ENCODE data around the gene OR10H2. TPM values are rescaled to one million over a fixed set of nuclear protein-coding genes. Genes with fewer than 3 reads are reported as not detected.

OR10H2 gene
- total and polyA plus RNA-seq, 2 donors (not counting 3 experiments of a cell fraction or from before 2014, with no cell fraction given): not detected

DNA sequence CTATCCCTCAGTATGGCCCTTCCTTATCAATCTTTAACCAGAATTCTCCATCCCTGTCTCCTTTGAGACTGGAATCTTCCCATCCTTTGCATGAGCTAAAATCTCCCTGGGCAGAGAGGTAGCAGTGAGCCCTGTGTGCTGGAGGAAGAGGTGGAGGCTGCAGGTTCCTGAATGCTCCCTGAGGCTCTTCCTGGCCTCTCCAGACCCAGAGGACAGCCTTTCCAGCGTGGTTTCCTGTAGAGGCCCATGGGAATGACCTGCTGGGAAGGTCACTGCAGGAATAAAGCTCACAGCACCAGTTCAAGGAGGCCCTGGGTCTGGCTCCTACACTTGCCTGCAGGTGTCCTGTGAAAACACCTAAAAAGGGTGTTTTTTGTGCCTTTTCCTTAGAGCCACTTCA lies 4.6 kb downstream of the OR10H2 start:
- H3K27ac ChIP-seq (ENCODE audit: insufficient read depth, low read depth, low read length): no peak overlapping the region
- H2AFZ ChIP-seq (ENCODE audit: low read depth, low read length): no peak overlapping the region
- DNase-seq (ENCODE audit: low read depth, low spot score) (no peak), FAIRE-seq (no peak)
- H3K4me3 ChIP-seq (replicated peaks in 1 of 3; ENCODE audit: insufficient read depth in 1 of 3, low read depth in 1 of 3, low read length in 3 of 3): no peak overlapping the region
- H3K4me2 ChIP-seq (ENCODE audit: insufficient read depth, low read length): no peak overlapping the region
- no TSS peak for BruUV-seq (replicated peaks)
- H3K4me1 ChIP-seq (ENCODE audit: control insufficient read depth, extremely low read depth, insufficient read depth, low read length): no peaks in the 10 kb centered on the region
- H3K36me3 ChIP-seq (ENCODE audit: control insufficient read depth in 2 of 2, extremely low read depth in 1 of 2, insufficient read depth in 2 of 2, low read length in 2 of 2): no peaks in the 10 kb centered on the region
- ChIA-PET POLR2A (no interaction called here), CTCF (no interaction called here)
- no peaks in the 10 kb centered on the region for H4K20me1 ChIP-seq (replicated peaks; ENCODE audit: control insufficient read depth, extremely low read depth, insufficient read depth, low read length)
- TF ChIP-seq GATA2 (IDR thresholded peaks at IDR 0.05; ENCODE audit: insufficient read depth, insufficient read length, low read depth, low read length) (no peak), EZH2 (IDR thresholded peaks at IDR 0.05; ENCODE audit: borderline replicate concordance, low read depth, low read length, severe bottlenecking) (no peak), POLR2AphosphoS5 (IDR thresholded peaks at IDR 0.05; ENCODE audit: insufficient read depth, low read depth, low read length) (no peak), POLR2A (IDR thresholded peaks at IDR 0.05; ENCODE audit: low read depth, low read length) (no peak), MYC (IDR thresholded peaks at IDR 0.05; ENCODE audit: low read depth, low read length) (no peak), JUN (IDR thresholded peaks at IDR 0.05; ENCODE audit: borderline replicate concordance, insufficient read depth, insufficient read length, low read depth) (no peak)
- TF ChIP-seq, protein P1, sequence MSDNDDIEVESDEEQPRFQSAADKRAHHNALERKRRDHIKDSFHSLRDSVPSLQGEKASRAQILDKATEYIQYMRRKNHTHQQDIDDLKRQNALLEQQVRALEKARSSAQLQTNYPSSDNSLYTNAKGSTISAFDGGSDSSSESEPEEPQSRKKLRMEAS (IDR thresholded peaks at IDR 0.05; ENCODE audit: insufficient read depth, insufficient read length): no peak
- TF ChIP-seq, protein P2, sequence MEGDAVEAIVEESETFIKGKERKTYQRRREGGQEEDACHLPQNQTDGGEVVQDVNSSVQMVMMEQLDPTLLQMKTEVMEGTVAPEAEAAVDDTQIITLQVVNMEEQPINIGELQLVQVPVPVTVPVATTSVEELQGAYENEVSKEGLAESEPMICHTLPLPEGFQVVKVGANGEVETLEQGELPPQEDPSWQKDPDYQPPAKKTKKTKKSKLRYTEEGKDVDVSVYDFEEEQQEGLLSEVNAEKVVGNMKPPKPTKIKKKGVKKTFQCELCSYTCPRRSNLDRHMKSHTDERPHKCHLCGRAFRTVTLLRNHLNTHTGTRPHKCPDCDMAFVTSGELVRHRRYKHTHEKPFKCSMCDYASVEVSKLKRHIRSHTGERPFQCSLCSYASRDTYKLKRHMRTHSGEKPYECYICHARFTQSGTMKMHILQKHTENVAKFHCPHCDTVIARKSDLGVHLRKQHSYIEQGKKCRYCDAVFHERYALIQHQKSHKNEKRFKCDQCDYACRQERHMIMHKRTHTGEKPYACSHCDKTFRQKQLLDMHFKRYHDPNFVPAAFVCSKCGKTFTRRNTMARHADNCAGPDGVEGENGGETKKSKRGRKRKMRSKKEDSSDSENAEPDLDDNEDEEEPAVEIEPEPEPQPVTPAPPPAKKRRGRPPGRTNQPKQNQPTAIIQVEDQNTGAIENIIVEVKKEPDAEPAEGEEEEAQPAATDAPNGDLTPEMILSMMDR (IDR thresholded peaks at IDR 0.05; ENCODE audit: extremely low read depth in 1 of 2, insufficient read depth in 1 of 2, low read depth in 1 of 2, low read length in 2 of 2): no peak
- no peaks in the 10 kb centered on the region for H3K9me3 ChIP-seq (replicated peaks; ENCODE audit: control insufficient read depth, insufficient read depth, low read length)
- H3K27me3 ChIP-seq (ENCODE audit: control insufficient read depth in 2 of 2, insufficient read depth in 2 of 2, low read length in 2 of 2): no peaks in the 10 kb centered on the region
- intact Hi-C loops (cut with micrococcal nuclease) (no loop called here), dilution Hi-C loops (cut with MboI; ENCODE audit: extremely low pct_ligation_motif_present, low sequenced_read_pairs) (no loop called here)
- no peaks in the 10 kb centered on the region for H3K9me1 ChIP-seq (replicated peaks; ENCODE audit: control insufficient read depth, extremely low read depth, insufficient read depth, low read length)
- no peaks in the 10 kb centered on the region for H3K79me2 ChIP-seq (ENCODE audit: control insufficient read depth, insufficient read depth, low read length)
- H3K9ac ChIP-seq (replicated peaks; ENCODE audit: extremely low read depth, insufficient read depth, low read length): no peak overlapping the region
